NCI-H1436 (cell line): ENCODE data around the gene GALE.
"Not testable (repeated sequence)": the region's sequence is repeated elsewhere in the genome, so short reads cannot be mapped to it uniquely, and the experiment has no call there.

Experiments used
- DNase-seq: peaks from one replicate; lab custom pipeline; 2025; lab: John Stamatoyannopoulos, UW

The GALE gene

DNA sequence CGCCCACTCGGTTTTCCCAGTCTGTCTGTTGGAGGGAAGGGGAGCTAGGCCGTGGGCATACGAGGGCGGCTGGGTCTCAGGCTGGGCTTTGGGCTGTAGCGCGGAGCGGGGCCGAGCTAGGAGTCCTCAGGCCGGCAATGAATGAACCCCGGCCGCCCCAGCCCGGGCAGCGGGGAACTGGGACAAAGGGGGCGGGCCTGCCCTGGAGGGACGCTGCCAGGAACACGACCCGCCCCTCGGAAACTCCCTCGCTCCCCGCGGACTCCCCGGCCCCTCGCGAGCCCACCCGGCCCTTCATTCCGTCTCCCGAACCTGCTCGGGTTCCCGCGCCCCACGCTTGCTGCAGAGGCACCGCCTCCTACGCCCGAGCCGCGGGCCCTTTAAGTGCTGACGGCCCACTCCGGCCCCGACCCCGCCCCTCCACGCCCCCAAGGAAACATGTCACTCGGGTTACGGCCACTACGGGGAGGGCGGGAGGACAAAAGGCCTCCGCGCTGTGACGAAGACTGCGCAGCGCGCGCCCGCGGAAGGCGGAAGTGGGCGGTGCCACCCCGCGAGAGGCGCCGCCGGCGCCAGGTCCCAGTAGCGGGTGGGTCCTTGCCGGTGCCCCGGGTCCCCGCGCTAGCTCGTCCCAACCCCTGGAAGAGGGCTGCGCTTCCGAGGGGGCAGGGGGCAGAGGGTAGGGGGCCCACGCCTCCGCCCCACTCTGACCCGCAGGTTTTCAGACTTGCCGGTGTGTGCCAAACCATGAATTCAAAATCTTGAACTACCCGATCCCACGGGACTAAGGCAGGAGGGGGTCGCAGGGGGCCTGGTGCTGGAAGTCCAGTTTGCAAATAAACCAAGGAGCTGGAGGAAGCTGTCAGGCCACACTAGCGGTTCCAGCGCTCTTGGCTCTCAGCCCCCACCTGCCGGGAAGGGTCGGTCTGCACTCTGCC lies at the start of gene GALE:
Gene GALE (minus strand): TSS at position 355 of the 938 bp plus-strand sequence. CDS start 1,747 bp downstream, outside the sequence.
- DNase-seq: peak; percentile 91

DNA sequence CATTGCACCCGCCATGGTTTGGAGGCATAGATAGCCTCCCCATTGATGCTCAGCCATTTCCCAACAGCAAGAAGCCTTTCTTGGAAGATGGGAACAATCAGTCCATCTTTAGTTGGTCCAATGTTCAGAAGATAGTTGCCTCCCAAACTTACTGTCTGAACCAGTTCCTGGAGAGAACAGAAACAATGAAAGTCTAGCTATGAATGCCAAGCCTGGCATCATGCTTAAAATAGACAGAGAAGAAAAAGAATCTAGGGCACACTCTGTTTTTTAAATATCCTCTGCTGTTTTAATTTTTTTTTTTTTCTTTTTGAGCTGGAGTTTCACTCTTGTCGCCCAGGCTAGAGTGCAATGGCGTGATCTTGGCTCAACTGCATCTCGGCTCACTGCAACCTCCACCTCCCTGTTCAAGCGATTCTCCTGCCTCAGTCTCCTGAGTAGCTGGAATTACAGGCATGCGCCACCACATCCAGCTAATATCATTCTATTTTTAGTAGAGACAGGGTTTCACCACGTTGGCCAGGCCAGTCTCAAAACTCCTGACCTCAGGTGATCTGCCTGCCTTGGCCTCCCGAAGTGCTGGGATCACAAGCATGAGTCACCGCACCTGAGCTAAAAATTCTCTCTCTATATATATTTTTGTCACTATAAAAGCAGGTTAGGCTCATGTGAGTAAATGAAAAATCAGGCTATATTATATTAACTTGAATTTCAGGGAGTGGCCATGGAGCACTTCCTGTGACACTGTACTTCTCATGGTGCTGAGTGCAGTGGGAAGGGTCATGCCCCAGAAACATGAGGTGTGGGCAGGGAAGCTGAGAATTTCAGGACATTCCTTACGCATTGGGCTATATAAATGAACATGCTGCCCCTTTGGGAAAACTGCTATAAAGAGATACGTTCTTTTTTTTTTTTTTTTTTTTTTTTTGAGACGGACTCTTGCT lies 48.4 kb upstream of the GALE start:
- DNase-seq: no peak

DNA sequence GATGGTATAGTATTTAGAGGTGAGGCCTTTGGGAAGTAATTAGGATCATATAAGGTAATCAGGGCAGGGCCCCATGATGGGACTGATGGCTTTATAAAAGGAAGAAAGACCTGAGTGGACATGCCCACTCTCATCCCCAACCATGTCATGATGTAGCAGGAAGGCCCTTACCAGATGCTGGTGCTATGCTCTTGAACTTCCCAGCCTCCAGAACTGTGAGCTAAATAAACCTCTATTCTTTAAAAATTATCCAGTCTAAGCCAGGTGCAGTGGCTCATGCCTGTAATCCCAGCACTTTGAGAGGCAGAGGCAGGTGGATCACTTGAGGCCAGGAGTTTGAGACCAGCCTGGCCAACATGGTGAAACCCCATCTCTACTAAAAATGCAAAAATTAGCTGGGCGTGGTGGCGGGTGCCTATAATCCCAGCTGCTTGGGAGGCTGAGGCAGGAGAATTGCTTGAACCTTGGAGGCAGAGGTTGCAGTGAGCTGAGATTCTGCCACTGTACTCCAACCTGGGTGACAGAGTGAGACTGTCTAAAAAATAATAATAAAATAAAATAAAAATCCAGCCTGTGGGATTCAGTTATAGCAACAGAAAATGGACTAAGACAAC lies 47.0 kb upstream of the GALE start:
- DNase-seq: not testable (repeated sequence)

DNA sequence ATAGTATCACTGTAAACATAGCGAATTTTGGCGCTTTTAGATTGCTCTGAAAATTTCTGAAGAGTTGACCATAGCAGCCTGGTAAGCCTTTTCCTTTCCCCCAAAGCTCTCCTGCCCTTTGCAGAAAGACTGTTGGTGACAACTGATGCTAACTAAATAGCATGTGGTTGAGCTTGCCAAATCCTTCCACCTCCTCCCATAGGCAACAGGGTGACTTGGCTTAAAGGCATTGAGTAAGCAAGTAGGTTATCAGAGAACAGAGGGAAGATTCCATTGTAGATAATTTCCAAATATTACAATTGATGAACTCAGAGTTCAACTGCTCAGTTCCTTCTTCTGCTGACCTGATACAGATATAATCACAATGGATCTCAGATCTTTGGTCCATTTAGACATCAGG lies 44.6 kb upstream of the GALE start:
- DNase-seq: no peak

DNA sequence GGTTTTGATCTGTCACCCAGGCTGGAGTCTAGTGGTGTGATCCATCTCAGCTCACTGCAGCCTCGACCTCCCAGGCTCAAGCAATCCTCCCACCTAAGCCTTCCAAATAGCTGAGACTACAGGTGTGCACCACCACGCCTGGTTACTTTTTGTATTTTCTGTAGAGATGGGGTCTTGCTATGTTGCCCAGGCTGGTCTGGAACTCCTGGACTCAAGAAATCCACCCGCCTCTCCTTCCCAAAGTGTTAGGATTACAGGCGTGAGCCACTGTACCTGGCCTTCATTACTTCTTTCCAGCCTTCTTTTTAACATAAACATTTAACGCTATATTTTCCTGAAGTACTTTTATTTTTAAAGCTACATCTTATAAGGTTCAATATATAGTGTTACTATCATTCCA lies 43.1 kb upstream of the GALE start:
- no peak for DNase-seq

DNA sequence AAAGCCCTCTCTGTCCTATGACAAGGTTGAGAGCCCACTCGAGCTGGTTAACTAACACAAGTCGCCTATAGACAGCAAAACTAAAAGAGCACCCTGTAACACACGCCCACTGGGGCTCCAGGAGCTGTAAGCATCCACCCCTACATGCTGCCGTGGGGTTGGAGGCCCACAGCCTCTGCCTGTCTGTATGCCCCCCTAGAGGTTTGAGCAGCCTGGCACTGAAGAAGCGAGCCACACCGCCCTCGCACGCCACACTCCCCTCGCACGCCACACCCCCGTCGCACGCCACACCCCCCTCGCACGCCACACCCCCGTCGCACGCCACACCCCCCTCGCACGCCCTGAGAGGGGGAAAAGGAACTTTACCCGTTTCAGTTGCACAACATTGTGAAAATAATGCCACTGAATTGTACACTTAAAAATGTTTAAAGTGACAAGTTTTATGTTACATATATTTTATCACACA lies 37.9 kb upstream of the GALE start:
- peak; percentile 56 for DNase-seq

DNA sequence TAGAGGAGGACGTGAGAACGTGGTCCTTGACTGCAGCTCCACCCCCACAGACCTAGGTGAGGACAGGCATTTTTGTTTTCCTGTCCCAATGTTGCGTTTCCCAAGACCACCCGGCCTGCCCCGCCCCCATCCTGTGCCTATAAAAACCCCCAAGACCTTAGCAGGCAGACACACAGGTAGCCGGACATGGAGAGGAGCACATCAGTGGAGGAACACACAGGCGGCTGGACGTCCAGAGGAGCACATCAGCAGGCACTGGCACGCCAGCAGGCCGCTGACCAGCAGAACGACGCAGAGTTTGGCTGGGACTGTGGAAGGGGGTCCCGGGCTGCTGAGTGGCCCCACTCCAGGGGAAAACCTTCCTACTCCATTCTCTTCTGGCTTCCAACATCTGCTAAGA lies 37.4 kb upstream of the GALE start:
- DNase-seq: no peak

DNA sequence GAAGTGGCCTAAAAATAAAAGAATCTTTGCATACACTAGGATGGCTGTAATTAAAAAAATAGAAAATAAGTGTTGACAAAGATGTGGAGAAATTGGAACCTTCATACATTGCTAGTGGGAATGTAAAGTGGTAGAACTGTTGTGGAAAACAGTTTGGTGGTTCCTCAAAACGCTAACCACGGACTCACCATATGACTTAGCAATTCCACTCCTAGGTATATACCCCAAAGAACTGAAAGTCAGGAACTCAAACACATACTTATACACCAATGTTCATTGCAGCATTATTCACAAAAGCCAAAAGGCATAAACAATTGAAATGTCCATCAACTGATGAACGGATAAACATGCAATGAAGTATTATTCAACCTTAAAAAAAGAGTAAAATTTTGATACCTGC lies 35.5 kb upstream of the GALE start:
- no peak for DNase-seq

DNA sequence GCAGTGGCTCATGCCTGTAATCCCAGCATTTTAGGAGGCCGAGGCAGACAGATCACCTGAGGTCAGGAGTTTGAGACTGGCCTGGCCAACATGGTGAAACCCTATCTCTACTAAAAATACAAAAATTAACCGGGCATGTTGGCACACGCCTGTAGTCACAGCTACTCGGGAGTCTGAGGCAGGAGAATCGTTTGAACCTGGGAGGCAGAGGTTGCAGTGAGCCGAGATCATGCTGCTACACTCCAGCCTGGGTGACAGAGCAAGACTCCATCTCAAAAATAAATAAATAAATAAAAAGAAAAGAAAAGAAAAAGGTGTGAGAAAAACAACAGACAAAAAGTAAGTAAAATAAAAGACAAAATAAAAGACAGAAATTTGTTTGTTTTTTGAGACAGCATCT lies 33.6 kb upstream of the GALE start:
- not testable (repeated sequence) for DNase-seq

DNA sequence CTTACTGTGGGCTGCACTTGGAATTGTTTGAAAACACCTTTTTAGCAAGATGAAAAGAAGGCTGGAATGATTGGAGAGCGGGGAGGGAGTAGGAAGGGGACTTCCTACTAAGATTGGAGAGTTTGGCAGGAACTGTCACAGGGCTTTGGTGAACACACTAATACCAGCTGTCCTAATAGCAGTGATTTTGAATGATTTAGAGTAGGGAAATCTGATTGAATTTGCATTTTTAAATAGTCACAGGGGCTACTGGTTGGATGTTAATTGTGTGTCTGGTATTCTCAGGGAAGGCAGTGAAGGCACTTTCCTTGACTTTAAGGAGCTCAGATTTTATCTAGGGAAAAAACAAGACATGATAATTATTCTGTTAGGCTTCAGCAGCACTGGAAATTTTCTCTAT lies 27.2 kb upstream of the GALE start:
- no peak for DNase-seq

DNA sequence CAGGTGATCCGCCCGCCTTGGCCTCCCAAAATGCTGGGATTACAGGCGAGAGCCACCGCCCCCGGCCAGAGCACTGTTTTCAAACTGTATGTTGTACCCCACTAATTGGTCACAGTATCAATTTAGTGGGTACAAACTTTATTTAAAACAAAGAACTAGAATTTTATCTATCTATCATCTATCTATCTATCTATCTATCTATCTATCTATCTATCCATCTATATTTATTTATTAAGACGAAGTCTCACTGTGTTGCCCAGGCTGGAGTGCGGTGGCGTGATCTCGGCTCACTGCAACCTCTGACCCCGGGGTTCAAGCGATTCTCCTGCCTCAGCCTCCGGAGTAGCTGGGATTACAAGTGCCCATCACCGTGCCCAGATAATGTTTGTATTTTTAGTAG lies 26.0 kb upstream of the GALE start:
- DNase-seq: not testable (repeated sequence)

DNA sequence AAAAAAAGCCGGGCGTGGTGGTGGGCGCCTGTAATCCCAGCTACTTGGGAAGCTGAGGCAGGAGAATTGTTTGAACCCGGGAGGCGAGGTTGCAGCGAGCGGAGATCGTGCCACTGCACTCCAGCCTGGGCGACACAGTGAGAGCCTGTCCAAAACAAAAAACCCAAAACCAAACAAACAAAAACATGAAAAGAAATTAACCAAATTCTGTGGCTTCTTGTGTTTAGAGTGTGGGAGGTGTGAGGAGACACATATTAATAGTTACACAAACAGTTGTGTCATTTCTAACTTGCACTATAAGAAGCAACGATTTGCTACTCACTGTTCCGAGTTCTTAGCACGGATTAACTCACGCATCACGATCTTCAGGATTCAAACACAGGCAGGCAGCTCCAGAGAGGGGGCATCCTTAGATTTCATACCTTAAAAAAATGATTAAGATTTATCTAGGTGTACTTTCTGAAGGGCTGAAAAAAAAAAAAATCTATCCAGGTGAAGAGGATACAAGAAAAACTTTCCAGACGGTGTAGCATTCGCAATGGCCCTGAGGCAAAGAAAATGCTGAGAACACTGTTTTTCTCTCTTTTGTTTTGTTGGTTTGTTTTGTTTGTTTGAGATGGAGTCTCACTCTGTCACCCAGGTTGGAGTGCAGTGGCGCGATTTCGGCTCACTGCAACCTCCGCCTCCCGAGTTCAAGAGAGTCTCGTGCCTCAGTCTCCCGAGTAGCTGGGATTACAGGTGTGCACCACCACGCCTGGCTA lies 25.4 kb upstream of the GALE start:
- no peak for DNase-seq

DNA sequence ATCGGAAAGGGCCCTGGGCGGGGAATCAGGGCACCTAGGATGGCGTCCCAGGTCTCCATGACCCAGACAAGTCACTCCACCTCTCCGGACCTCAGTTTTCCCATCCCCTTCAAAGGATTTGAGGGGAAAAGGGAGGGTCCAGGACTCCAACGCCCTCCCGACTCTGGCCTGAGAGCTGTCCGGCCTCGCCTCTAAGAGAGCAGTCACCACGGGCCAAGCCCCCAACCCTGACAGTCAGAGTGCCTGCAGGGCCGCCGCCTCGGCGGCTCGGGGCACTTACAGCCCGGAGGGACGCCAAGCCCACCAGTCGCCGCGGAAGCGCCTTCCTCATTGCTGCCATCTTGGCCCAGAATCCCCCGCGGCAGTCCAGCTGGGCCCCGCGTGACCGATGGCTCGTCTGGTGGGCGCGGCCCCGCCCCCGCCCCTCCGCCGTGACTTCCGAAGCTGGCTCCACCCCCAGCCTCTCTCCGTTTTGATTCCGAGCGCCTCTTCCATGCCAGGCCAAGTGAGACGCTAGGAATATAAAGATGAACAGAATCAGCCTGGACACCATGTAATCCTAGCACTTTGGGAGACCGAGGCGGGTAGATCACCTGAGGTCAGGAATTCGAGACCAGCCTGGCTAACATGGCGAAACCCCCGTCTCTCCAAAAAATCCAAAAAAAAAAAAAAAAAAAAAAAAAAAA lies 24.7 kb upstream of the GALE start, which contains the start of gene HMGCL:
Gene HMGCL (minus strand): TSS at position 354 of the 686 bp plus-strand sequence. CDS start 14 bp downstream, at position 340.
- peak; percentile 86 for DNase-seq

DNA sequence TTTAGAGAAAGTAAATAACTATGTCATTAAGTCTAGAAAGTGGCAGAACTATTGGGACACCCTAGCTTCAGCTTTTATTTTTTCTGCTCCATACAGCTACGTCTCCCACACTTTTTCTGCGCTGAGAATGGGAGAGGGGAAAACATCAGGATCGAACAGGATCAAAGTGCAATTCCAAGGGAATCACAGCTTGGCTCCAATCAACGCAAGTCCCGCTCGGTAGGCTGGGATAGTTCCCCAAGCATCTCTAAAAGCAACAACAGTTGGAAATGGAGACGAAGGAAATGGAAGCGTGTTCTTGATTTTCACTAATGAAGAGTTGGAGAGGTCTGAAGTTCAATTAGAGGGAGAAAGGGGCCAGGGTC lies 24.1 kb upstream of the GALE start:
- DNase-seq: no peak

DNA sequence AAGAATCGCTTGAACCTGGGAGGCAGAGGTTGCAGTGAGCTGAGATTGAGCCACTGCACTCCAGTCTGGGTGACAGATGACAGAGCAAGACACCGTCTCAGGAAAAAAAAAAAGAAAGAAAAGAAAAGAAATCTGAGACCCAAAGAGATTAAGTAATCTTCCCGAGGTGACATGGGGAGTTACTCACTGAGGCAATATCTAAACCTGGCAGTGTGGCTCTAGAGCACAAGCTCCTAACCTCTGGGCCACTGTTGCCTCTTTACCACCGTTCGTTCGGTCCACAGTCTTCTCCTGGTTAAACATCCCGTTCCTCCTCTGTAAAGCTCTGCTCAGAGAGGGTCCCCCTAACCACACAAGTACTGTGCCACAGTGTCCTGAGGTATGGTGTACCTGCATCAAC lies 23.2 kb upstream of the GALE start:
- no peak for DNase-seq

DNA sequence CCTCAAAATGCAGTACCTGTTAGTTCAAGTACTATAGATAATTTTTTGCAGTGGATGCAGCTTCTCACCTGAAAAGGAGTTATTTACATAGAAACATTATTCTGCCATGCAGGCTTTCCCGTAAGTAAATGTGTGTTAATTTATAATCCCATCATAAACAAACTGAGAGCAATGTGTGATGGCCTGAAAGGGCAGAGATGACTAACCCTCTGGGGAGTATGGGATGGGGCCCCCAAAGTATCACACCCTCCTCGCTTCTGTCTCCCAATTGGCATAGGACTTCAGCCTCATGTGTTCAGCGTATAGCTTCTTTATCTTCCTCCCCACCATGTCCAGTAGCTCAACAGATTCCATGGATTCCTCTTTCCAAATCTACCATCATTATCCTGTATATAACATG lies 17.1 kb upstream of the GALE start:
- no peak for DNase-seq

DNA sequence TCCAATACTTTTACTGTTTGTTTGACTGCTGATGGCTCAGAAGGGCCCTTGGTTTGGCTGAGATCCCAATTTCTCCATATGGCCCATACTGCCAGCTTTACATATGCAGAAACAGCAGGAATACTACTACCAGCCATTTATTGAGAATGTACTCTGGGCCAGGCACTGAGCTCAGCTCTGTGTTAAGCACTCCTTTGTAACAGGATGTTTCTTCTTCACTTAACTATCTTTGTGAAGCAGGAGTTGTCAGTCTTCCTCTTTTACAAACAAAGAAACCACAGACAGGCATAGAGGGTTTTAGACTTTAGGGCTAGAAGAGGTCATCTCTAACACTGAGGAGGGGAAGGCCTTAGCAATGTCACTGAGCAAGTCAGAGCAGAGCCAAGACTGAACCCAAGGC lies 16.4 kb upstream of the GALE start:
- DNase-seq: no peak

DNA sequence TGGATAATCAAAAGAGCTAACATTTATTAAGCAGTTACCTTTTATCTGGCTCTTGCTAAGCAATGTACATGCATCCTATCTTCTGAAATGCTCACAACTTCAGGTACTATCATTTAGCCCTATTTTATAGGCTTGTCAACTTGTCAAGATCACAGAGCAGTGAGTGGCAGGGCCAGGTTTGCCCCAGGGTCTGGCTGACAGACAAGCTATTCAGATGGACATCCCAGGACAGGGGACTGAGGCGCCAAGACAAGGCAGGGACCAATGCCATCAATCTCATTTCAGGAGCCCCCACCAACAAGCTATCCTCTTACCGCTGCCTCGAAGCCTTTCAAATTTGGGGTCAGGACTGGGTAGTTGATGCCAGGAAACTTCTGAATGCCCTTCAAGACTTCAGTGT lies 15.8 kb upstream of the GALE start:
- DNase-seq: no peak

DNA sequence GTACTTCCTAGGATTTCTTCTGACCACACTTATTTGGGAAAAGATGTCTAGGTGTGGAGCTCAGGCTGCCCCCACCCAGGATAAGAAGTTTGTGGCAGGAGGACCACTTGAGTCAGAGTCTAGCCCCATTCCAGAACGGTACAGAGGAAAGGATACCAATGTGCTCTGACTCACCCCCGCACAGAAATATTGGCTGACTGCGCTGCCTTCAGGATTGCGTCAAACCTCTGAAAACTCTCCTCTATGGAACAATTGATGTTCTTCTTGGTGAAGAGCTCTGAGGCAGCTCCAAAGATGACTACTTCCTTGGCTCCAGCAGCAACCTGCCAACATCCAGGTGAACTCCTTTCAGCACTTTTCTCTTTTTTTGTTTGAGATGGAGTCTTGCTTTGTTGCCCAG lies 13.5 kb upstream of the GALE start:
- DNase-seq: no peak

DNA sequence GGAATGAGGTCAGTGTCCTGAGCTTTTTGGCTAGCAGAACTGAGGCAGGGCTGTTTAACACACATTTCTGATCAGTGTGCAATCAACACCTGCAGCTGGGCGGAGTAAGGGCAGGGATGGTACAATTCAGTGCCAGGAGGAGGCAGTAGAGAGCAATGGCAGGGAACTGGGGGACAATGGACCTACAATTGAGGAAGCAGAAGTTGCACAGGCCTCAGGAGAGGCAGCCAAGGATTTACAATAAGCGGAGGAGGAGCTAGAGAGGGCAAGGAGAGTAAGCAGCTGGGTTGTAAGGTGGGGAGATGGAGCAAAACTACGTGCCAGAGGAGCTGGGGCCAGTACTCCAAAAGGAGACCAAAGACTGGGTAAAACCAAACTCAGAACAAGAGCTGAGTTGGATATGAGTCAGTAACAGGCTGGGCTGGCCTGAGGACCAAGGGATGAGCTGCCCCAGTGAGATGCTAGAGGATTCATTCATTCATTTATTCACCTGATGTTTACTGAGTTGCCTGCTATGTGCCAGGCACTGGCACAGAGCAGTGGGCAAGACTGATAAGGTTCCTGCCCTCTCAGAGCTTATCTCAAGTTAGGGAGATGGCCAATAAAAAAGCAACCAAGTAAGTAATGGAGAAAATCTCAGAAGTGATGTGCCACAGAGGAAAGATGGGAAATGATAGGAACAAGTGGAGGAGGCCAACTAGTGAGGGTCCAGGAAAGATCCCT lies 10.4 kb upstream of the GALE start:
- no peak for DNase-seq
